HCT116 (cell line): Measurements from ENCODE around the gene BAHCC1.

ENCODE experiments used
- CTCF ChIP-seq, 3 experiments: fragments of 200-600 bp in 1 of 3; sonication (generic) in 1 of 3; IDR thresholded peaks in 2 of 3; conservative IDR thresholded peaks in 1 of 3; 2 replicates each; pipeline ENCODE4 v1.5.1; 2012 to 2017; ENCODE audit warnings: low read depth in 2 of 3, low read length in 2 of 3, antibody characterized with exemption in 1 of 3, borderline replicate concordance in 1 of 3, control low read depth in 1 of 3, mild to moderate bottlenecking in 1 of 3, mixed read lengths in 1 of 3, mixed run types in 1 of 3, moderate library complexity in 1 of 3; ENCODE audit not compliant: insufficient read depth in 1 of 3
- EGR1 ChIP-seq: IDR thresholded peaks from 2 replicates; pipeline ENCODE4 v1.6.1; 2012; ENCODE audit warnings: low read depth
- POLR2A ChIP-seq: IDR thresholded peaks from 2 replicates; pipeline ENCODE4 v1.7.0; 2011; ENCODE audit warnings: borderline replicate concordance; ENCODE audit not compliant: insufficient read depth, insufficient read length; ENCODE audit errors: extremely low read depth

GRCh38 chr17:81394921-81395599 is at the start of gene BAHCC1:
- TF ChIP-seq CTCF (IDR thresholded peaks at IDR 0.05 in 2 of 3, conservative IDR thresholded peaks at IDR 0.05 in 1 of 3; ENCODE audit: borderline replicate concordance in 1 of 3, insufficient read depth in 1 of 3, low read depth in 2 of 3, low read length in 2 of 3) (no peak), POLR2A (peak; percentile 99), EGR1 (no peak)
